ENCODE data around the gene OR10G2. TPM values are rescaled to one million over a fixed set of nuclear protein-coding genes. Genes with fewer than 3 reads are reported as not detected.

The OR10G2 gene, protein sequence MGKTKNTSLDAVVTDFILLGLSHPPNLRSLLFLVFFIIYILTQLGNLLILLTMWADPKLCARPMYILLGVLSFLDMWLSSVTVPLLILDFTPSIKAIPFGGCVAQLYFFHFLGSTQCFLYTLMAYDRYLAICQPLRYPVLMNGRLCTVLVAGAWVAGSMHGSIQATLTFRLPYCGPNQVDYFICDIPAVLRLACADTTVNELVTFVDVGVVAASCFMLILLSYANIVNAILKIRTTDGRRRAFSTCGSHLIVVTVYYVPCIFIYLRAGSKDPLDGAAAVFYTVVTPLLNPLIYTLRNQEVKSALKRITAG
- total RNA-seq (not detected), total RNA-seq (0 to 0.12 (median 0) reads per million in 29 experiments)
- not detected for total RNA-seq (2013)

GRCh38 chr14:21634840-21635239, at the start of gene OR10G2:
OR10G2 (minus strand) TSS chr14:21634940; CDS start chr14:21634842, 98 bp downstream.
- POLR2A ChIA-PET = no interaction called here
- H3K27ac ChIP-seq (ENCODE audit: low read length) = no peak within 1 kb of the TSS
- no peak within 1 kb of the TSS for H3K4me3 ChIP-seq (ENCODE audit: control insufficient read depth in 1 of 2, extremely low read depth in 1 of 2, low read length in 1 of 2)
- no peak for DNase-seq
- no peaks in the 10 kb centered on the region for H3K4me1 ChIP-seq (ENCODE audit: control insufficient read depth in 1 of 2, extremely low read depth in 1 of 2, insufficient read depth in 2 of 2, low read length in 2 of 2)
- ATAC-seq (replicated peaks in 1 of 4) = no peak
- Mint-ChIP-seq H3K9me3 (no peaks in the 10 kb centered on the region), H3K36me3 (no peaks in the 10 kb centered on the region), H3K27me3 (peaks cover 5 to 21% of the 10 kb centered on the region in 2 donors), H3K4me1 (no peaks in the 10 kb centered on the region), H3K4me3 (no peak within 1 kb of the TSS), H3K27ac (no peak within 1 kb of the TSS)
- H3K9me3 ChIP-seq = no peaks in the 10 kb centered on the region
- no peaks in the 10 kb centered on the region for H3K27me3 ChIP-seq (replicated peaks in 1 of 2; ENCODE audit: control insufficient read depth in 2 of 2, extremely low read depth in 1 of 2, insufficient read depth in 2 of 2, low read length in 1 of 2)
- H3K36me3 ChIP-seq (ENCODE audit: control insufficient read depth in 2 of 2, extremely low read depth in 1 of 2, insufficient read depth in 1 of 2, low read length in 1 of 2) = no peaks in the 10 kb centered on the region
- 91% methylated on average over 2 of the region's 4 CpGs for WGBS (ENCODE audit: insufficient coverage)
- CTCF ChIA-PET = no interaction called here

DNA sequence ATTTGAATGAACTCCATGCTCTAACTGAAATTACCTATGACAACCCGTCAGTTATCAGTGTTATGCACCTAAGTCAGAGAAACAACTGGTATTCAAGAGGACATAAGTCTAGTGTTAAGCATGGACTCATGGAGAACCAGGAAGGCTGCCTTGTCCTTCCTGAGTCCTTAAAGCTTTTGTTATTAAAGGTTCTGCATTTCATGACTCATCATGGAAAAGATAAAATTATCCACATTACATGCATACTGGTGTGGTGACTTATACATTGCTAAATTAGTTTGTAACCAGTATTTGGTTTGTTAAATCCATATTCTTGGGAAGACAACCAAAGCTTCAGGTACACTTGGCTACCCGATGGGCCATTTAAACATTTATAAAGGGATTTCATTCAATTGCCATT, 45.3 kb upstream of the OR10G2 start:
- H3K9me3 ChIP-seq = no peaks in the 10 kb centered on the region
- no peaks in the 10 kb centered on the region for H3K36me3 Mint-ChIP-seq
- WGBS (ENCODE audit: insufficient coverage) = no CpG with 5 or more reads among the region's 2 CpGs
- ATAC-seq (replicated peaks in 1 of 4) = no peak
- no peak overlapping the region for H3K27ac ChIP-seq (ENCODE audit: low read length)
- H3K27ac Mint-ChIP-seq = no peak overlapping the region
- H3K27me3 Mint-ChIP-seq = peaks cover 16 to 33% of the 10 kb centered on the region in 2 donors
- no peaks in the 10 kb centered on the region for H3K27me3 ChIP-seq (replicated peaks in 1 of 2; ENCODE audit: control insufficient read depth in 2 of 2, extremely low read depth in 1 of 2, insufficient read depth in 2 of 2, low read length in 1 of 2)
- no peak for DNase-seq
- CTCF ChIA-PET = no interaction called here
- no peak overlapping the region for H3K4me3 Mint-ChIP-seq
- peaks cover 0 to 17% (median 2%) of the 10 kb centered on the region in 3 donors for H3K9me3 Mint-ChIP-seq
- POLR2A ChIA-PET = no interaction called here
- no peaks in the 10 kb centered on the region for H3K4me1 Mint-ChIP-seq
- H3K4me1 ChIP-seq (ENCODE audit: control insufficient read depth in 1 of 2, extremely low read depth in 1 of 2, insufficient read depth in 2 of 2, low read length in 2 of 2) = no peaks in the 10 kb centered on the region
- no peak overlapping the region for H3K4me3 ChIP-seq (ENCODE audit: control insufficient read depth in 1 of 2, extremely low read depth in 1 of 2, low read length in 1 of 2)
- no peaks in the 10 kb centered on the region for H3K36me3 ChIP-seq (ENCODE audit: control insufficient read depth in 2 of 2, extremely low read depth in 1 of 2, insufficient read depth in 1 of 2, low read length in 1 of 2)

- POLR2A ChIA-PET = no interaction called here
- no peaks in the 10 kb centered on the region for H3K9me3 ChIP-seq
- no peak overlapping the region for H3K27ac ChIP-seq (ENCODE audit: low read length)
- H3K27me3 Mint-ChIP-seq = peaks cover 18 to 27% of the 10 kb centered on the region in 2 donors
- H3K4me3 Mint-ChIP-seq = no peak overlapping the region
- H3K4me3 ChIP-seq (ENCODE audit: control insufficient read depth in 1 of 2, extremely low read depth in 1 of 2, low read length in 1 of 2) = no peak overlapping the region
- CTCF ChIA-PET = no interaction called here
- no peaks in the 10 kb centered on the region for H3K36me3 ChIP-seq (ENCODE audit: control insufficient read depth in 2 of 2, extremely low read depth in 1 of 2, insufficient read depth in 1 of 2, low read length in 1 of 2)
- DNase-seq (no peak), ATAC-seq (replicated peaks in 1 of 4) (no peak)
- WGBS (ENCODE audit: insufficient coverage) = 87% methylated on average over 2 of the region's 4 CpGs
- no peaks in the 10 kb centered on the region for H3K4me1 ChIP-seq (ENCODE audit: control insufficient read depth in 1 of 2, extremely low read depth in 1 of 2, insufficient read depth in 2 of 2, low read length in 2 of 2)
- H3K4me1 Mint-ChIP-seq = no peaks in the 10 kb centered on the region
- H3K36me3 Mint-ChIP-seq = no peaks in the 10 kb centered on the region
- no peak overlapping the region for H3K27ac Mint-ChIP-seq
- peaks cover 0 to 4% of the 10 kb centered on the region in 2 experiments for H3K27me3 ChIP-seq (replicated peaks in 1 of 2; ENCODE audit: control insufficient read depth in 2 of 2, extremely low read depth in 1 of 2, insufficient read depth in 2 of 2, low read length in 1 of 2)
- peaks cover 0 to 22% (median 2%) of the 10 kb centered on the region in 3 donors for H3K9me3 Mint-ChIP-seq
These were observed 40.8 kb upstream of the OR10G2 start for GRCh38 chr14:21675566-21675965.

DNA sequence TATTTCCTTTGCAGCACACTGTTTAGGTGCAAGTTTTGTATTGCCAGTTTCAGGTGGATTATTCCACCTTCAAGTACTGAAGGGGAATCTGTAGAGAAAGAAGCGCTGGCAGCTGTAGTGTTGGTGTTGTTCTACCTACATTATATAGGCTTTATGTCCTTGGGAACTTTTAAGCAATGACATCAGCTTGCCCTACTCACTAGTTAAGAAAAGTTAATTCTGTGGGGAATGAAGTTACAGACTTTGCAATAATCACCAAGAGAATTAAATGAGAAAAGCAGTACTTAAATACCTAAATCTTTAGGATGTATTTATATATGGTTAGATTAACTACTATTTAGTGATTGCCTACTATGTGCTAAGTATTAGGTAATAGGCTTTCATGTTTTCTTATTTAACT, 39.0 kb upstream of the OR10G2 start, which contains the start of gene OR4E1:
OR4E1 (minus strand) TSS at position 101 of the 400 bp plus-strand sequence. CDS start 2,883 bp downstream, outside the sequence.
- H3K9me3 ChIP-seq = no peaks in the 10 kb centered on the region

DNA sequence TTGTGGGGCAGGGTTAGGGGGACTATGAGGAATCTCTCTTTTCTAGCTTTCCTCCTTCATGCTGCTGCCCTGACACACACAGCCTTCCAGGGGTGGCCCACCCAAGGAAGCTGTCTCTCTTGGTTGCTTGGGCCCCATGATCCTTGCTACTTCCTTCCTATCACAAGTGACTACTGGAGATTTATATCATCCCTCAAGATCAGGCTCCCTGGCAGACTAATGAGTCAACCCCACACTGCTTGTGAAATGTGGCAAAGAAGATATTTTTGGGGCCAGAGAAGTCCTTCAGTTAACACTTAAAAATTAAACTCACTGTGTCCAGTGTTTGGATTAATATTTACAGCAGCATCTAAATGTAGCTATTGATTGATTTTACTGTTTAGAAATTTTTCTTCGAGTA, 37.4 kb upstream of the OR10G2 start:
- H3K4me1 ChIP-seq (ENCODE audit: control insufficient read depth in 1 of 2, extremely low read depth in 1 of 2, insufficient read depth in 2 of 2, low read length in 2 of 2) = no peaks in the 10 kb centered on the region
- 100% methylated on average over 1 of the region's 1 CpG for WGBS (ENCODE audit: insufficient coverage)
- Mint-ChIP-seq H3K4me3 (no peak overlapping the region), H3K4me1 (no peaks in the 10 kb centered on the region), H3K27me3 (peaks cover 22 to 35% of the 10 kb centered on the region in 2 donors), H3K36me3 (no peaks in the 10 kb centered on the region), H3K9me3 (peaks cover 0 to 17% (median 2%) of the 10 kb centered on the region in 3 donors), H3K27ac (no peak overlapping the region)
- ATAC-seq (replicated peaks in 1 of 4) (no peak), DNase-seq (no peak)
- H3K27ac ChIP-seq (ENCODE audit: low read length) = no peak overlapping the region
- ChIA-PET CTCF (no interaction called here), POLR2A (no interaction called here)
- H3K9me3 ChIP-seq = no peaks in the 10 kb centered on the region
- H3K4me3 ChIP-seq (ENCODE audit: control insufficient read depth in 1 of 2, extremely low read depth in 1 of 2, low read length in 1 of 2) = no peak overlapping the region
- no peaks in the 10 kb centered on the region for H3K36me3 ChIP-seq (ENCODE audit: control insufficient read depth in 2 of 2, extremely low read depth in 1 of 2, insufficient read depth in 1 of 2, low read length in 1 of 2)
- peaks cover 0 to 11% of the 10 kb centered on the region in 2 experiments for H3K27me3 ChIP-seq (replicated peaks in 1 of 2; ENCODE audit: control insufficient read depth in 2 of 2, extremely low read depth in 1 of 2, insufficient read depth in 2 of 2, low read length in 1 of 2)

More for the DNA sequence above, 39.0 kb upstream of the OR10G2 start, which contains the start of gene OR4E1:
- H3K36me3 Mint-ChIP-seq = no peaks in the 10 kb centered on the region
- no CpG with 5 or more reads among the region's 1 CpG for WGBS (ENCODE audit: insufficient coverage)
- ATAC-seq (replicated peaks in 1 of 4) = no peak
- CTCF ChIA-PET = no interaction called here
- no peak for DNase-seq
- no peak within 1 kb of the TSS for H3K27ac Mint-ChIP-seq
- H3K4me1 Mint-ChIP-seq = no peaks in the 10 kb centered on the region
- peaks cover 0 to 11% of the 10 kb centered on the region in 2 experiments for H3K27me3 ChIP-seq (replicated peaks in 1 of 2; ENCODE audit: control insufficient read depth in 2 of 2, extremely low read depth in 1 of 2, insufficient read depth in 2 of 2, low read length in 1 of 2)
- no peak within 1 kb of the TSS for H3K27ac ChIP-seq (ENCODE audit: low read length)
- H3K4me3 ChIP-seq (ENCODE audit: control insufficient read depth in 1 of 2, extremely low read depth in 1 of 2, low read length in 1 of 2) = no peak within 1 kb of the TSS
- no peaks in the 10 kb centered on the region for H3K36me3 ChIP-seq (ENCODE audit: control insufficient read depth in 2 of 2, extremely low read depth in 1 of 2, insufficient read depth in 1 of 2, low read length in 1 of 2)
- peaks cover 0 to 22% (median 2%) of the 10 kb centered on the region in 3 donors for H3K9me3 Mint-ChIP-seq
- POLR2A ChIA-PET = no interaction called here
- H3K27me3 Mint-ChIP-seq = peaks cover 30 to 41% of the 10 kb centered on the region in 2 donors
- H3K4me3 Mint-ChIP-seq = no peak within 1 kb of the TSS
- no peaks in the 10 kb centered on the region for H3K4me1 ChIP-seq (ENCODE audit: control insufficient read depth in 1 of 2, extremely low read depth in 1 of 2, insufficient read depth in 2 of 2, low read length in 2 of 2)

DNA sequence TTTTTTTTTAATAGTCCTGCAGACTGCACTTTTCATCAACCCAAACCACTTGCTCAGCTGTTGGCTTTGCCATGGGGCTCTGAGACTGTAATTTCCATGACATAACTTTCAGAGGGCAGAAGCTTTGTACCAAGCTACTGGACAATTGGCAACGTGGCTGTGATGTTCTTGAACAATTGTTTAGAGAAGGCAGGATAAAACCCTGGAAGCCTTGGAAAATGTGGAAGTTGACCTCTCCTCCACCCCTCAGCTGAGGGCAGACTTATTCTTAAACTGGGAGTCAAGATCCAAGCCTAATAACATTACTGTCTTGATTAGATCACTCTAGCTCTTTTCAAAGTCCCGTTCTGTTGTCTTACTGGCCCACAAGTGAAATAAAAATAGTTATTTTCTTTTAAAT, 36.6 kb upstream of the OR10G2 start:
- H3K9me3 Mint-ChIP-seq = peaks cover 0 to 16% (median 2%) of the 10 kb centered on the region in 3 donors
- no peak for ATAC-seq (replicated peaks in 1 of 4)
- ChIA-PET CTCF (no interaction called here), POLR2A (no interaction called here)
- H3K4me3 Mint-ChIP-seq = no peak overlapping the region
- no peak for DNase-seq
- Histone ChIP-seq H3K27me3 (replicated peaks in 1 of 2; ENCODE audit: control insufficient read depth in 2 of 2, extremely low read depth in 1 of 2, insufficient read depth in 2 of 2, low read length in 1 of 2) (peaks cover 0 to 13% of the 10 kb centered on the region in 2 experiments), H3K27ac (ENCODE audit: low read length) (no peak overlapping the region), H3K36me3 (ENCODE audit: control insufficient read depth in 2 of 2, extremely low read depth in 1 of 2, insufficient read depth in 1 of 2, low read length in 1 of 2) (no peaks in the 10 kb centered on the region), H3K4me1 (ENCODE audit: control insufficient read depth in 1 of 2, extremely low read depth in 1 of 2, insufficient read depth in 2 of 2, low read length in 2 of 2) (no peaks in the 10 kb centered on the region), H3K4me3 (ENCODE audit: control insufficient read depth in 1 of 2, extremely low read depth in 1 of 2, low read length in 1 of 2) (no peak overlapping the region), H3K9me3 (no peaks in the 10 kb centered on the region)
- no peaks in the 10 kb centered on the region for H3K36me3 Mint-ChIP-seq
- no peak overlapping the region for H3K27ac Mint-ChIP-seq
- H3K27me3 Mint-ChIP-seq = peaks cover 26 to 30% of the 10 kb centered on the region in 2 donors
- no peaks in the 10 kb centered on the region for H3K4me1 Mint-ChIP-seq
- WGBS (ENCODE audit: insufficient coverage) = no CpG with 5 or more reads among the region's 2 CpGs

Measured in T-cell (primary cell).